HG03432 (cell line): ENCODE measurements around the gene NPM3.

Experiments used
- ATAC-seq: cut with Tn5 transposase; IDR thresholded peaks from one replicate; pipeline ENCODE4 v1.9.1; 2021; ENCODE audit warnings: mild to moderate bottlenecking, moderate library complexity; ENCODE audit not compliant: unreplicated experiment

NPM3 gene

DNA sequence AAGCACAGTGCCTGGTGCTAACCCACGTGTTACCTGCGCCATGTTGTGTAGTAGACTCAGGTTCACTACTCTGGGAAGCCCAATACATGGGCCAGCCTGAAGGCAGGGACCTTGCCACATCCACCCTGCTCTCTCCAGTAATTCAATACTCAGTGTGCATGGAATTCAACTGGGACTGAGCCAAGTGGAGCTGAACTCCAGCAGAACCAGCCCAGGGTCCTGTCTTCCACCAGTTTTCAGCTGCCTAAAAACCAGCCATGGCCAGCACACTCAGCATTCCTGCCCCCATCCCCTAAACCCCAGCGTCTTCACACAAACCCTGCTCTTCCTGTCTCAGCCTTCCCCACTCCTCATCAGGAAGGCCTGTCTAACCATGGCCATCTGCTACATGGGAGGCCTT lies 22.7 kb downstream of the NPM3 start:
- no peak for ATAC-seq

DNA sequence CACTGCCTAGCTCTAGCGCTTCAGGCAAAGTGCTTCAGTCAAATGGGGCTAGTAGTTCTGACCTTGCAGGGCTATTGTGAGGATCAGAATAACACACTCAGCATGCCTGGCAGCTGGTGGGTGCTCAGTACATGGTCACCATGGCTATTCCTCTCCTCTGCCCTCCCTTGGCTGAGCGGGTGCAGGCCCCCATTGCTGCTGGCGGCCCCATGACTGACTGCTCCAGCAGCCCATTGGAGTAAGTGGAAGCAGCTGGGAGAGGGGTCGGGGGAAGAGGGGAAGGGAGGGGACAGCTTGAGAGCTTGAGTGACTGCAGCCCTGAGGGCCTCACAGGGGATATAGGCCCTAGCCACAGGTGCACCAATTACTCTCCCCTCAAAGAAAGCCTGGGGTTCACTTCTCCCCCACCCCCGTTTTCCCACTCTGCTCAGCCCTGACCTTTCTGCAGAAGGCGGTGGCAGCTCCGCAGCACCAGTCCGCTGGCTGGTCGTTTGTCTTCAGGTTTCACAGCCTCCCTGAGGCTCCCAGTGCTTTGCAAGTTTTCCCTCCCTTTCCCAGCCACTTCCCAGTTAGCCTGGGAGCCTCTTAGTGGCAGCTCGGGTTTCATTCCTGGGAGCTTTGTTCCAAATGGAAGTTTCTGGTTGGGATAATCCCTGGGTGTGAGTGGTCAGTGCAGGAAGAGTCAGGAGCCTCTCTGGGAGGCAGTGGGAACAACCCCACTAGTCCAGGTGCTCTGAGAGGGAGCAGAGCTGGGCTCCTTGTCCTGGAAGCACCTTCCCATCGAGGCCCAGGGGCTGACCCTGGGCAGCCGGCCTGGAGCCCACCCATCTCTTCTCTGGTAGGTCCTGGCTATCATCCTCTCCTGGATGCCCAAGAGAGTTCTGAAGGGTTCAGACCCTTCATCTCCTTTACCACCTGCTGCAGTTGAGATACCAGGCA lies 23.7 kb downstream of the NPM3 start:
- ATAC-seq, result no peak

DNA sequence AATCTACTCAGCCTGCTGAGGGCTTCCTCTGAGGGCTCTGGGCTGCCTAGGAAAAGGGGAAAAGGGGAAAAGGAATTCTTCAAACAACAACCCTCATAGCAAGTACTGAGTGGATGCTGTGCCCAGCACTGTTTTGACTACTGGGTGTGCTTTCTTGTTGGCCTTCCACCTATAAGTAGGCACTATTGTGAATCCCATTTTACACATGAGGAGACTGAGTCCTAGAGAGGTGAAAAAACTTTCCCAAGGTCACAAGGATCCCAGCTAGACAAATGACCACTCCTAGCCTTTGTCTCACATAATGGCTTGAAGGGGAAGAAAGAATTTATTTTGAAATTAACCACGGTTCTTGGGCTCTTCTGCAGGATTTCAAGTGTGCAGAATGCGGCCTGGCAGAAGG lies 24.4 kb downstream of the NPM3 start:
- no peak for ATAC-seq

DNA sequence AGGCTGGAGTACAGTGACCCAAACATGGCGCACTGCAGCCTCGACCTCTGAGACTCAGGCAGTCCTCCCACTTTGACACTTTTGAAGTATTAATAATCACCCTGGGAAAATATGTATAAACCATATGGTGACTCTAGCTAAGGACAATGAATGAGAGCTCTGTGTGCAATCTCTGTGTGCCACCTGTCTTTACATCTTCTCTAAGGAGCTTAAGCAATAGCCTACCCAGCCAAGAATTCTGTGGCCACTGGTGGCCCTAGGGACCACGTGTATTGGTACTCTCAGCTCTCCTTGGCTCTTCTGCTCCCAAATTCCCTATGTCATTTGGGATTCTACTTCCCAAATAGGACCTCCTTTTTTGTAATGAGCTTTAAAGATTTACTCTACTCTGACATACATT lies 31.0 kb downstream of the NPM3 start:
- ATAC-seq, result no peak

DNA sequence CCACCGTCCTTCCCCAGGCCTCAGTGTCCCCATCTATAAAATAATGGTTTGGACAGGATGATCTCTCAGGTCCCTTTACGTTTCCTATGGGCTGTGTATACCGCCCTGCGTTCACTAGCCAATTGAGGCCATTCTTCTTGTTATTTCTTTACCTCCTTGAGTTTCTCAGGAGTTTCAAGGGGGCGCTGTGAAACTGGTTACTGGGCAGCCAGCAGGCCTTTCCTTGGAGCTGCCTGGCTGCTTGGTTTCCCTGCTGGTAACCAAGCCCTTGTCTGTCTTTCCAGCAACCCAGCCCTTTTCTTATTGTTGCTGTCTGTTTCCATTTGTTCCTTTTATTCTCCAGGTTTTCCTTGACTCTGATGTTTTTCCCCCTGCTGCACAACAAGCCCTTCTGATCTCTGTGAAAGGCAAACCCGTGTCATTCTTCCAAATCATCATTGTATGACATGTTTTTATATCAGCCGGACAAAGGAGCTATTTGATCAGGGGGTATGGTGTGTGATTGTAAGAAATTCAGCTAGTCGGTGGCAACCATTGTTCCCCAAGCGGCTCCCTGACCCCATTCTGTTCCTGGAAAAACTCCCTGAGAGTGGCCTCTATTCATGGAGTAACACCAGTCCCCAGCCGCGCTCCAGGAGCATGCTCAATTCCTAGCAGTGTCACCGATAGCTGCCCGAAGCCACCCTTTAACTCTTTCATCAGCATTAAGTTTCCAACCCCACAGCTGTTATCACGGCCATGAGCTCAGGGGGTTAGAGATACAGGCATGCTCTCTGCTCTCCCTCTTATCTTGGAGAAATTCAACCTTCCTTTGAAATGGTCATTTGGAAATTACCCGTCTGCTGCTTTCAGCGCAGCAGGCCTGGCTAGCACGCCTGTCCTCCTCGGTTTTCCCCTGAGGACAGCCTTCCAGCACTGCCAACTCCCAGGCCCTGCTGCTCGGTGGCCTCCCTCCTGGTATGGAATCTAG lies 33.9 kb downstream of the NPM3 start:
- ATAC-seq, result no peak

DNA sequence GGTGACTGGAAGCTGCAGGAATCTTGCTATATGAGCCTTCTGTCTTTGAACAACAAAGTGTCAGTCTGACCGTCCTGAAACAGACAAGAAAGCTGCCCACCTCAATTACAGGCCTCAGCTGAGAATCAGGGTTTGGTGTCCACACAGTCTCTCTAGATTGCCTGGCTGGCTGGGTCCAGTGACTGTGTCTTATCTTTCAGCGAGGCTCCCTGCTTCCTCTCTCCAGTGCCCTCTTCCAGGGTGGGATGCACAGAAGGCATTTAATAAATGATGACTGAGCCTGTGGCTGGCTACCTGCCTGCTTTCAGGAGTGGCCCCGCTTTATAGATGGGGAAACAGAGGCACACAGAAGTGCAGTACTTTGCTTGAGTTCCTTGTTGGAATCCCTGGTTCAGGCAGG lies 34.8 kb downstream of the NPM3 start:
- no peak for ATAC-seq

DNA sequence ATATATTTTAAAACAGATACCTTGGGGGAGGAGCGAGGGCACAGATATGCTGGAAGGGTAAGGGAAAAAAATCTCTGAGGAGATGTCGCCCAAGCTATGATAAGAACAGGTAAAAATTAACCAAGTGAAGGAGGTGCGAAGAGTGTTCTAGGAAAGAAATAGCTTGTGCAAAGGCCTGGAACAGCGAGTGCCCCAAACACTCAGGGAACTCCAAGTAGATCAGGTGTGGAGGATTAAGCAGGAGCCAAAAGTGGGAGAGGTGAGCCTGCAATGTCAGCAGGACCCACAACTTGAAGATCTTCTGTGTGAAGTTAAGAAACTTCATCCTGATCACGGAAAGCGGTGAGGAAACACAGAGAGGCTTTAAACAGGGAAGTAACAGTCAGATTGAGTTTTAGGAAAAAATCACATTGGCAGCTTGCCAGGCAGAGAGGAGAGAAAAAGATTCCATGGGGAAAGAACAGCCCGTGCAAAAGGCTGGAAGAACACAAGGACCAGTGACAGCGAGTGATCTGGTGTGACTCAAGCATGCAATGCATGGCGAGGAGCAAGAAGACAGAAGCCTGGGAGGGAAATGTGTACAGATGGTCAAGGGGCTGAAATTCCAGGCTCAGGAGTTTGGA lies 38.1 kb downstream of the NPM3 start:
- ATAC-seq, result no peak

DNA sequence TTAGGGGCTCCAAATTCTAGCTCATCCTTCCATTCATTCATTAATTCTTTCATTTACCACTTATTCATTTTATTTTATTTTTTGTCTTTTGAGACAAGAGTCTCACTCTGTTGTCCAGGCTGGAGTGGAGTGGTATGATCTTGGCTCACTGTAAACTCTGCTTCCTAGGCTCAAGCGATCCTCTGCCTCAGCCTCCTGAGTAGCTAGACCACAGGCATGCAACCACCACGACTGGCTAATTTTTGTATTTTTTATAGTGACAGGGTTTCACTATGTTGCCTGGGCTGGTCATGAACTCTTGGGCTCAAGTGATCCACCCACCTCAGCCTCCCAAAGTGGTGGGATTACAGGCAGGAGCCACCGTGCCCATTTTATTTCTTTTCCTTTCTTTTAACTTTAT lies 39.0 kb downstream of the NPM3 start:
- ATAC-seq, result no peak

DNA sequence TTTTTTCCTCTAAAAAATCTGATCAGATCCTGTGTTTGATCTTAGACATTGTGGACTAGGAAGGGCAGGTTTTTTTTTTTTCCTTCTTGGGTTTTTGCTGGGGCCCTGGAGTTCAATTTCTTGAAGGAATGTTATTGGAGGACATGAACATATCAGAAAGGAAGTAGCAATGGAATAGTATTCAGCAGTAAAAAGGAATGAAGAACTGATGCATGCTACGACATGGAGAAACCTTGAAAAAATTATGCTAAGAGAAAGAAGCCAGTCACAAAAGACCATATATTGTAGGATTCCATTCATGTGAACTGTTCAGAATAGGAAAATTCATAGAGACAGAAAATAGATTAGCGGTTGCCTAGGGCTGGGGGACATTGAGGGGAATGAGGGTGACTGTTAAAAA lies 41.3 kb downstream of the NPM3 start:
- ATAC-seq, result no peak

DNA sequence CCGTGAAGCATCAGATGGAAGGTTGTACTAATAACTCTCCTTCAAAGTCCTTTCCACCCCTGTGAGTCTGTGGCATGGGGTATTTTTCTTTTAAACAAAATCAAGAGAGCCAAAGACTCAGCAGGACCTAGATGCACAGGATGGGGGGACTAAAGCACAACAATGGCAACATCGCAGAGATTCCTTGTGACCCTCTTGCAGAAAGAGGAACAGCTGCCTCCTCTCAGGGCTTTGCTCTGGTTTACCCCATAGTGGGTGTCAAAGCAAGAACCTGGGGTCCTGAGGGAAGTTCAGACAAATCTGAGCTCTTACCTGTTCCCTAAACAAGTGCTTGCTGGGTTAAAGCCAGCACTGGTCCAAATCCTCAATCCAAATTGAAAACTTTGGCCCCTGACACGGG lies 46.6 kb downstream of the NPM3 start:
- no peak for ATAC-seq

DNA sequence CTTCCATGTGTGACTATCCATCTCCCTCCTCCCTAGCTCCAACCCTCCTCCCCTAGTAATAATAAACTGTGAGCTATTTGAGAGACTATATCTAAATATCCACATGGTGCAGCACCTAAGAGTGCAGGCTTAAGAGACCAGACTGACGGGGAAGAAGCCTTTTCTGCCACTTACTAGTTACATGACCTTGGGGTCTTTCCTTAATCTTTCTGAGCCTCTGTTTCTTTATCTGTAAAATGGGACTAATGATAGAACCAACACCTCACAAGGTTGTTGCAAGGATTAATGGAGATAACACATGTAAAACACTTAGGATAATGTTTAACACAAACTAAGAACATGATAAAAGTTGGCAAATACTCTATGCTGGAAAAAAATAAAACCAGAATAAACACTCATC lies 51.1 kb downstream of the NPM3 start:
- no peak for ATAC-seq
